SU-DHL-6 (cell line): ENCODE data around the gene KCNJ12.
"Not testable (repeated sequence)": the region's sequence is repeated elsewhere in the genome, so short reads cannot be mapped to it uniquely, and the experiment has no call there.

Source experiments
- EZH2phosphoT487 ChIP-seq: fragments of 200-600 bp; sonication (generic), shearing (Covaris generic); conservative IDR thresholded peaks from 2 replicates; pipeline ENCODE4 v1.6.1; 2018; ENCODE audit warnings: mild to moderate bottlenecking, antibody characterized with exemption, low read length, moderate library complexity, mixed read lengths
- TF ChIP-seq, protein P1 (sequence below): fragments of 200-600 bp; sonication (generic); IDR thresholded peaks from one replicate; pipeline ENCODE4 v1.5.1; 2017; ENCODE audit warnings: antibody characterized with exemption, mild to moderate bottlenecking, low read length, moderate library complexity; ENCODE audit not compliant: insufficient read depth, poor library complexity, severe bottlenecking

DNA sequence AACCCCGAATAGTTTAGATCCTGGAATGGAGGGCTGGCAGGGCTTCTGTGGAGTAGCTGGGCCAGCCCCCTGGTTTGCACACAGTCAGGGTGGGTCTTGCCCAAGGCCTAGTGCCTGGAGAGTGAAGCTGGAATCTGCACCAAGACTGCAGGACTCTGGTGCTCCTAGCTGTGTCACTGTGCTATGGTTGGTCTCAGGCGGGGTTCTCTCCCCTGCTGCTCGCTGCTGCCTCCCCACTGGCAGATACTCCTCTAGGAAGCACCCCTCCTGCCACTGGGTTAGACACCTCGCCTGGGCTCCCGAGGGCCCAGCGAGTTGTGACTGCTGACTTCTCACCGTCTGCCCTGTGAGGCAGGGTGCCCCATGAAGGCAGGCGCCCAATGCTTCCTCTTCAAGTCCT lies 27.9 kb downstream of the KCNJ12 start:
- TF ChIP-seq, protein P1, sequence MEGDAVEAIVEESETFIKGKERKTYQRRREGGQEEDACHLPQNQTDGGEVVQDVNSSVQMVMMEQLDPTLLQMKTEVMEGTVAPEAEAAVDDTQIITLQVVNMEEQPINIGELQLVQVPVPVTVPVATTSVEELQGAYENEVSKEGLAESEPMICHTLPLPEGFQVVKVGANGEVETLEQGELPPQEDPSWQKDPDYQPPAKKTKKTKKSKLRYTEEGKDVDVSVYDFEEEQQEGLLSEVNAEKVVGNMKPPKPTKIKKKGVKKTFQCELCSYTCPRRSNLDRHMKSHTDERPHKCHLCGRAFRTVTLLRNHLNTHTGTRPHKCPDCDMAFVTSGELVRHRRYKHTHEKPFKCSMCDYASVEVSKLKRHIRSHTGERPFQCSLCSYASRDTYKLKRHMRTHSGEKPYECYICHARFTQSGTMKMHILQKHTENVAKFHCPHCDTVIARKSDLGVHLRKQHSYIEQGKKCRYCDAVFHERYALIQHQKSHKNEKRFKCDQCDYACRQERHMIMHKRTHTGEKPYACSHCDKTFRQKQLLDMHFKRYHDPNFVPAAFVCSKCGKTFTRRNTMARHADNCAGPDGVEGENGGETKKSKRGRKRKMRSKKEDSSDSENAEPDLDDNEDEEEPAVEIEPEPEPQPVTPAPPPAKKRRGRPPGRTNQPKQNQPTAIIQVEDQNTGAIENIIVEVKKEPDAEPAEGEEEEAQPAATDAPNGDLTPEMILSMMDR = not testable (repeated sequence)
- TF ChIP-seq EZH2phosphoT487 = not testable (repeated sequence)
